Erythroblast (primary cell): ENCODE measurements around the gene HMGN1.

Experiments used
- GATA1 ChIP-seq: IDR thresholded peaks from 2 replicates; pipeline ENCODE4 v1.6.1; 2011; ENCODE audit warnings: low read depth, mild to moderate bottlenecking, control low read depth, low read length, moderate library complexity
- POLR2A ChIP-seq: IDR thresholded peaks from 2 replicates; pipeline ENCODE4 v1.6.1; 2011; ENCODE audit warnings: mild to moderate bottlenecking, low read length

DNA sequence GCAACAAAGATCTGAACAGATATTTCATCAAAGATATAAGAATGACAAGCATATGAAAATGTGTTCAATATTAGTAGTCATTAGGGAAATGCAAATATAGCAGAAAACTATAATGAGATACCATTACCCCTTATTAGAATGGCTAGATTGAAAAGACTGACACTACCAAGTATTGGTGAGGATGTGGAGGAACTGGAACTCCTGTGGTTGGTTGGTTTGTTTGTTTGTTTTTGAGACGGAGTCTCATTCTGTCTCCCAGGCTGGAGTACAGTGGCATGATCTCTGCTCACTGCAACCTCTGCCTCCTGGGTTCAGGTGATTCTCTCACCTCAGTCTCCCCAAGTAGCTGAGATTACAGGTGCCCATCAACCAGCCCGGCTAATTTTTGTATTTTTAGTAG lies 18.9 kb upstream of the HMGN1 start:
- TF ChIP-seq POLR2A, result no peak
- no peak for TF ChIP-seq GATA1
